ENCODE data around the gene GP1BB.

GRCh38 chr22:19749876-19750275, 26.5 kb downstream of the GP1BB start:
- TF ChIP-seq CTCF (IDR thresholded peaks at IDR 0.05; ENCODE audit: low read depth, low read length) (no peak), EZH2phosphoT487 (IDR thresholded peaks at IDR 0.05; ENCODE audit: low read depth) (no peak)

Measured in OCI-LY3 (cell line).